ENCODE data around the gene CPE.
A peak's percentile ranks its signal among the peaks of the same experiment; 100 is the strongest.

CPE gene

DNA sequence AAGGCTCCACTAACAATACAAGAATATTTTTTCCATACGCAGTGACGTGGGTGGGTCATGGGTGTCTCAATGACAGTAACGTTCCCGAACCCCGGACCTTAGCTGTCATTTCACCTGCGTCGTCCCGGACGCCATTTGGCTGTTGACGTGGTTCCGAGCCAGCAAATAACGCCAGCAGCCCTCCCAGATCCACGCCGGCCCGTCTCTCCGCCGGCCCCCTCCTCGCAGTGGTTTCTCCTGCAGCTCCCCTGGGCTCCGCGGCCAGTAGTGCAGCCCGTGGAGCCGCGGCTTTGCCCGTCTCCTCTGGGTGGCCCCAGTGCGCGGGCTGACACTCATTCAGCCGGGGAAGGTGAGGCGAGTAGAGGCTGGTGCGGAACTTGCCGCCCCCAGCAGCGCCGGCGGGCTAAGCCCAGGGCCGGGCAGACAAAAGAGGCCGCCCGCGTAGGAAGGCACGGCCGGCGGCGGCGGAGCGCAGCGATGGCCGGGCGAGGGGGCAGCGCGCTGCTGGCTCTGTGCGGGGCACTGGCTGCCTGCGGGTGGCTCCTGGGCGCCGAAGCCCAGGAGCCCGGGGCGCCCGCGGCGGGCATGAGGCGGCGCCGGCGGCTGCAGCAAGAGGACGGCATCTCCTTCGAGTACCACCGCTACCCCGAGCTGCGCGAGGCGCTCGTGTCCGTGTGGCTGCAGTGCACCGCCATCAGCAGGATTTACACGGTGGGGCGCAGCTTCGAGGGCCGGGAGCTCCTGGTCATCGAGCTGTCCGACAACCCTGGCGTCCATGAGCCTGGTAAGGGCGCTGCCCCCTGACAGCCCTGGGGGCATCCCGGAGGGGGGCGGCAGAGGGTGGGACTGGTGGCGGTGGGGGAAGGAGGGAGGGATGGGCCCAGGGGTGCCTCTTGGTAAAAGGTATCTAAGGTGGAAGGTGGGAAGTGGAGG, at the start of gene CPE:
CPE (plus strand) TSS at position 264 of the 933 bp plus-strand sequence; CDS start at position 478, 214 bp downstream.
- TF ChIP-seq, protein P1, sequence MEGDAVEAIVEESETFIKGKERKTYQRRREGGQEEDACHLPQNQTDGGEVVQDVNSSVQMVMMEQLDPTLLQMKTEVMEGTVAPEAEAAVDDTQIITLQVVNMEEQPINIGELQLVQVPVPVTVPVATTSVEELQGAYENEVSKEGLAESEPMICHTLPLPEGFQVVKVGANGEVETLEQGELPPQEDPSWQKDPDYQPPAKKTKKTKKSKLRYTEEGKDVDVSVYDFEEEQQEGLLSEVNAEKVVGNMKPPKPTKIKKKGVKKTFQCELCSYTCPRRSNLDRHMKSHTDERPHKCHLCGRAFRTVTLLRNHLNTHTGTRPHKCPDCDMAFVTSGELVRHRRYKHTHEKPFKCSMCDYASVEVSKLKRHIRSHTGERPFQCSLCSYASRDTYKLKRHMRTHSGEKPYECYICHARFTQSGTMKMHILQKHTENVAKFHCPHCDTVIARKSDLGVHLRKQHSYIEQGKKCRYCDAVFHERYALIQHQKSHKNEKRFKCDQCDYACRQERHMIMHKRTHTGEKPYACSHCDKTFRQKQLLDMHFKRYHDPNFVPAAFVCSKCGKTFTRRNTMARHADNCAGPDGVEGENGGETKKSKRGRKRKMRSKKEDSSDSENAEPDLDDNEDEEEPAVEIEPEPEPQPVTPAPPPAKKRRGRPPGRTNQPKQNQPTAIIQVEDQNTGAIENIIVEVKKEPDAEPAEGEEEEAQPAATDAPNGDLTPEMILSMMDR (IDR thresholded peaks at IDR 0.05; ENCODE audit: control insufficient read depth, insufficient read depth, low read depth, low read length, missing control alignments): peak; percentile 40
- peak within 1 kb of the TSS; percentile 33 for H3K4me3 ChIP-seq (ENCODE audit: control insufficient read depth, low read depth, low read length)
- DNase-seq (ENCODE audit: low read depth): no peak

DNA sequence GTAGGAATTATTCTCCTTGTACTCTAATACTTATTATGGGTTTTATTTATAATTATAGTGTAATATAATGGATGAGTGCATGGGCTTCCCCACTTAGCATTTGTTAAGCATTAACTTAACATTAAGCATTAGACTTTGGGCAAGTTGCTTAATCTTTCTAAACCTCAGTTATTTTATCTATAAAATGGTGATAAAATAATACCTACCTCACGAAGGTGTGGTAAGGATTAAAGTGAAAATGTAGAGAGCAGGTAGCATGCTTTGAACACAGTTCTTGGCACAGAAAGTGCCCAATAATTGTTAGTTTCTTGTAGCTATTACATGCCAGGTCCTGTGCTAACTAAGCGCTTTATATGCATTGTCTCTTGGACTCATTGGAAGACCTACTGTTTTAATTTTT, 48.7 kb upstream of the CPE start:
- TF ChIP-seq, protein P1 (IDR thresholded peaks at IDR 0.05; ENCODE audit: control insufficient read depth, insufficient read depth, low read depth, low read length, missing control alignments): no peak
- DNase-seq (ENCODE audit: low read depth): no peak
- H3K4me3 ChIP-seq (ENCODE audit: control insufficient read depth, low read depth, low read length): no peak overlapping the region

DNA sequence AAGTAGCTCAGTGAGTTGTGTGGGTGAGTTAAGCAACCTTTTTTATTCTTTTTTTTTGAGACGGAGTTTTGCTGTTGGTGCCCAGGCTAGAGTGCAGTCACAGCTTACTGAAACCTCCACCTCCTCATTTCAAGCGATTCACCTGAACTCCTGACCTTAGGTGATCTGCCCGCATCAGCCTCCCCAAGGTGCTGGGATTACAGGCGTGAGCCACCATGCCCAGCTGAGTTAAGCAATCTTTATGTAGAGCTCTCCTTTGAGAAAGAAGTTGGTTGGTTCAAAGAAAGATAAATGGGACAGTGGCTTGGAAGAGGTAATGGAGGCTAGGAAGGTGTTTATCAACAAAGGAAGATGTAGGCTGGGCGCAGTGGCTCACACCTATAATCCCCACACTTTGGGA, 48.1 kb upstream of the CPE start:
- no peak for DNase-seq (ENCODE audit: low read depth)
- H3K4me3 ChIP-seq (ENCODE audit: control insufficient read depth, low read depth, low read length): no peak overlapping the region

DNA sequence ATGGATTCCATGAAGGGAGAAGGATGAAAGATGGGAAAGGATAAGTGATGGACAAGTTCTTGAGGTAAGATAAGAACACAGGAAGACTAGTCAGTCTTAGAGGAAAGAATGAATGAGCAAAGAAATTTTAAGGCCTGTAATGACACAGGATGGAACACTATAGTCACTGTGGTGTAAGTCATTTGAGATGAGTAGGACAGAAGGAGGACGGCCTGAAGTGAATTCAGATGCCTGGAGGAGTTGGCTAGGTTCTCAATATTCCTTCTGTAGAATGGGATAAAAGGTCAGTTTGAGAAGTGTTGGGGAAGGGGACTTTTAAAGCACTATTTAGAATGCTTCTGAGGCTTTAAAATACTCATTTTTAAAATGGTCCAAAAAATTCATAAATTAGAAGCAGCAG, 47.4 kb upstream of the CPE start:
- TF ChIP-seq, protein P1 (IDR thresholded peaks at IDR 0.05; ENCODE audit: control insufficient read depth, insufficient read depth, low read depth, low read length, missing control alignments): no peak
- DNase-seq (ENCODE audit: low read depth): no peak
- H3K4me3 ChIP-seq (ENCODE audit: control insufficient read depth, low read depth, low read length): no peak overlapping the region

More for the DNA sequence above, 48.1 kb upstream of the CPE start:
- TF ChIP-seq, protein P1 (IDR thresholded peaks at IDR 0.05; ENCODE audit: control insufficient read depth, insufficient read depth, low read depth, low read length, missing control alignments): no peak

DNA sequence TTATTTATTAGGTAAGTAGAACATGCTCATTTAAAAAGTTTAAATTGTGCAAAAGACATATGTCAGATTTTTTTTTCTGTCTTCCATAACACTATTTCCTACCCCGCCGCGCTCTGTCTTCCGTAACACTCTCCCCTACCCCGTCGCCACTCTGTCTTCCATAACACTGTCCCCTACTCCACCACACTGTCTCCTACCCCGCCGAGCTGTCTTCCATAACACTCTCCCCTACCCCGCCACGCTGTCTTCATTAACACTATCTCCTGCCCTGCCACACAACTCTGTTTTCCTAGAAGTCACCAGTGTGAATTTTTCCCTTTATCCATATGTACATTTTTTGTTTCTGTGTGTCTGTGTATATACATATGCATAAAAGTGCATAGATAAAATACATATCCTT, 47.0 kb upstream of the CPE start:
- no peak for DNase-seq (ENCODE audit: low read depth)
- TF ChIP-seq, protein P1 (IDR thresholded peaks at IDR 0.05; ENCODE audit: control insufficient read depth, insufficient read depth, low read depth, low read length, missing control alignments): no peak
- no peak overlapping the region for H3K4me3 ChIP-seq (ENCODE audit: control insufficient read depth, low read depth, low read length)

DNA sequence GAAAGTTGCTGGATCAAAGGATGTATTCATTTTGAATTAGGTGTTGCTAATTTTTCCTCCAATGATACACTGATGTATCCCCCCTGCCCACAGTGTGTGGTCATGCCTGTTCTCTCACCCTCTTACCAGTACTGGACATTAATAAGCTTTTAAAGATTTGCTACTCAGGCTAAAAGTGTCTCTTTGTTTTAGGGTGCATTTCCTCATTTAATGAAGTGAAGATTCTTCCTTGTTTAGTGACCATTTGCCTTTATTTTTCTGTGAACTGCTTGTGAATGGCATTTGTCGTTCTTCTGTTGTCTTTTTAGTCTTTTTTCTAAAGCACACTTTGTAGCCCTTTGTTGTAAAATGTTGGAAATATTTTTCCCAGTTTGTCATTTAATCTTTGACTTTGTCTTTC, 46.3 kb upstream of the CPE start:
- no peak for DNase-seq (ENCODE audit: low read depth)
- H3K4me3 ChIP-seq (ENCODE audit: control insufficient read depth, low read depth, low read length): no peak overlapping the region
- TF ChIP-seq, protein P1 (IDR thresholded peaks at IDR 0.05; ENCODE audit: control insufficient read depth, insufficient read depth, low read depth, low read length, missing control alignments): no peak

All from AG09309 (cell line).